Natural killer cell treated with Interleukin-12 subunit alpha and Interleukin-12 subunit beta and Interleukin-15 and Interleukin-18, amount 100 ng/mL, for 72 hours (primary cell): ENCODE results near the gene DYNLRB1. TPM values are rescaled to one million over a fixed set of nuclear protein-coding genes. Genes with fewer than 3 reads are reported as not detected.
"Not testable (repeated sequence)": the region's sequence is repeated elsewhere in the genome, so short reads cannot be mapped to it uniquely, and the experiment has no call there.

Experiments
- ATAC-seq, 2 donors: fragments of 150-1000 bp; cut with Tn5 transposase in 1 of 2; sonication (Bioruptor Pico), chemical (Tn5 transposase) in 1 of 2; 2 replicates each; pipeline ENCODE4 v1.10.0; 2021
- DNase-seq: peaks from one replicate; pipeline ENCODE4 v3.0.0; 2022; ENCODE audit warnings: low spot score
- H3K27ac Mint-ChIP-seq, 2 donors: 1 replicate in 1 of 2; 2 replicates in 1 of 2; pipeline ENCODE4 v1.8.0; 2022; ENCODE audit warnings: mixed read lengths in 2 of 2, mild to moderate bottlenecking in 1 of 2, moderate library complexity in 1 of 2
- H3K27me3 Mint-ChIP-seq, 2 donors: 1 replicate in 1 of 2; 2 replicates in 1 of 2; pipeline ENCODE4 v1.8.0; 2022; ENCODE audit warnings: mixed read lengths in 2 of 2
- H3K36me3 Mint-ChIP-seq: one replicate; pipeline ENCODE4 v1.8.0; 2022; ENCODE audit warnings: mixed read lengths
- H3K4me1 Mint-ChIP-seq, 2 donors: 1 replicate in 1 of 2; 2 replicates in 1 of 2; pipeline ENCODE4 v1.8.0; 2022; ENCODE audit warnings: low read depth in 2 of 2, mixed read lengths in 2 of 2, mild to moderate bottlenecking in 1 of 2
- H3K4me3 Mint-ChIP-seq: one replicate; pipeline ENCODE4 v1.8.0; 2022; ENCODE audit warnings: mixed read lengths
- H3K9me3 Mint-ChIP-seq: 2 replicates; pipeline ENCODE4 v1.8.0; 2022; ENCODE audit warnings: mixed read lengths
- total RNA-seq, 2 donors: library from RNA; stranded (reverse); gene quantifications; one replicate each; pipeline ENCODE4 v1.2.3, GENCODE V29; 2022

DYNLRB1 gene
- 100 to 1,000 TPM in 1 of 2 donors, 10 to 100 TPM in 1; 71.4 to 120 TPM for total RNA-seq

GRCh38 chr20:34516247-34517113 lies at the start of gene DYNLRB1:
Gene DYNLRB1 (plus strand): TSS chr20:34516422. CDS start chr20:34516459, 37 bp downstream.
- DNase-seq, result peak; percentile 96
- peak within 1 kb of the TSS; percentile 96 to 99 for H3K27ac Mint-ChIP-seq
- H3K27me3 Mint-ChIP-seq, result no peaks in the 10 kb centered on the region
- no peaks in the 10 kb centered on the region for H3K36me3 Mint-ChIP-seq
- H3K4me1 Mint-ChIP-seq, result peaks cover 38 to 43% of the 10 kb centered on the region in 2 donors
- peak within 1 kb of the TSS; percentile 93 for H3K4me3 Mint-ChIP-seq
- no peaks in the 10 kb centered on the region for H3K9me3 Mint-ChIP-seq
- peak; percentile 96 for ATAC-seq

- Mint-ChIP-seq H3K4me3 (no peak overlapping the region), H3K27me3 (no peaks in the 10 kb centered on the region), H3K9me3 (no peaks in the 10 kb centered on the region), H3K27ac (peak overlapping the region in 1 of 2 donors; percentile 67), H3K4me1 (peaks cover 15 to 16% of the 10 kb centered on the region in 2 donors), H3K36me3 (peaks cover 9% of the 10 kb centered on the region)
- DNase-seq (no peak), ATAC-seq (no peak)
Measured at GRCh38 chr20:34468951-34469350, 47.3 kb upstream of the DYNLRB1 start.

GRCh38 chr20:34472246-34472925 lies 43.8 kb upstream of the DYNLRB1 start:
- Mint-ChIP-seq H3K27me3 (no peaks in the 10 kb centered on the region), H3K36me3 (no peaks in the 10 kb centered on the region), H3K27ac (no peak overlapping the region), H3K4me1 (peaks cover 9 to 20% of the 10 kb centered on the region in 2 donors), H3K4me3 (no peak overlapping the region), H3K9me3 (no peaks in the 10 kb centered on the region)
- no peak for ATAC-seq
- no peak for DNase-seq

- H3K9me3 Mint-ChIP-seq, result no peaks in the 10 kb centered on the region
- no peak overlapping the region for H3K4me3 Mint-ChIP-seq
- peaks cover 9 to 20% of the 10 kb centered on the region in 2 donors for H3K4me1 Mint-ChIP-seq
- DNase-seq (no peak), ATAC-seq (peak in 1 of 2 donors; percentile 56)
- H3K27me3 Mint-ChIP-seq, result no peaks in the 10 kb centered on the region
- H3K27ac Mint-ChIP-seq, result no peak overlapping the region
- H3K36me3 Mint-ChIP-seq, result no peaks in the 10 kb centered on the region
Measured at GRCh38 chr20:34473262-34473883, 42.8 kb upstream of the DYNLRB1 start.

GRCh38 chr20:34475979-34476736 lies 40.1 kb upstream of the DYNLRB1 start:
- Mint-ChIP-seq H3K9me3 (no peaks in the 10 kb centered on the region), H3K27ac (peak overlapping the region; percentile 29 to 66), H3K4me3 (peak overlapping the region; percentile 9), H3K36me3 (no peaks in the 10 kb centered on the region), H3K4me1 (peaks cover 9 to 20% of the 10 kb centered on the region in 2 donors), H3K27me3 (no peaks in the 10 kb centered on the region)
- peak; percentile 66 for DNase-seq
- ATAC-seq, result peak; percentile 84 to 86

GRCh38 chr20:34479627-34480026 lies 36.6 kb upstream of the DYNLRB1 start:
- H3K36me3 Mint-ChIP-seq, result peaks cover 9% of the 10 kb centered on the region

GRCh38 chr20:34482154-34482553 lies 34.1 kb upstream of the DYNLRB1 start:
- Mint-ChIP-seq H3K36me3 (peaks cover 16% of the 10 kb centered on the region), H3K4me1 (peaks cover 6 to 13% of the 10 kb centered on the region in 2 donors)
- not testable (repeated sequence) for H3K9me3 Mint-ChIP-seq, H3K27ac Mint-ChIP-seq, ATAC-seq, H3K4me3 Mint-ChIP-seq, H3K27me3 Mint-ChIP-seq, DNase-seq

More at GRCh38 chr20:34479627-34480026, 36.6 kb upstream of the DYNLRB1 start:
- H3K4me1 Mint-ChIP-seq, result peaks cover 16 to 23% of the 10 kb centered on the region in 2 donors
- no peak overlapping the region for H3K4me3 Mint-ChIP-seq
- H3K27ac Mint-ChIP-seq, result no peak overlapping the region
- ATAC-seq (no peak), DNase-seq (no peak)
- no peaks in the 10 kb centered on the region for H3K27me3 Mint-ChIP-seq
- no peaks in the 10 kb centered on the region for H3K9me3 Mint-ChIP-seq

GRCh38 chr20:34483585-34484220 lies 32.5 kb upstream of the DYNLRB1 start:
- H3K27me3 Mint-ChIP-seq, H3K4me3 Mint-ChIP-seq, DNase-seq, H3K9me3 Mint-ChIP-seq, ATAC-seq, H3K27ac Mint-ChIP-seq: not testable (repeated sequence)
- Mint-ChIP-seq H3K36me3 (peaks cover 21% of the 10 kb centered on the region), H3K4me1 (peaks cover 6 to 13% of the 10 kb centered on the region in 2 donors)

- no peak overlapping the region for H3K27ac Mint-ChIP-seq
- H3K4me1 Mint-ChIP-seq, result peaks cover 6 to 13% of the 10 kb centered on the region in 2 donors
- H3K9me3 Mint-ChIP-seq, result no peaks in the 10 kb centered on the region
- no peak overlapping the region for H3K4me3 Mint-ChIP-seq
- ATAC-seq, result no peak
- H3K36me3 Mint-ChIP-seq, result peaks cover 21% of the 10 kb centered on the region
- H3K27me3 Mint-ChIP-seq, result no peaks in the 10 kb centered on the region
- no peak for DNase-seq
Measured at GRCh38 chr20:34485068-34485634, 31.1 kb upstream of the DYNLRB1 start.

- peaks cover 31% of the 10 kb centered on the region for H3K36me3 Mint-ChIP-seq
- H3K27ac Mint-ChIP-seq, result no peak overlapping the region
- H3K27me3 Mint-ChIP-seq, result no peaks in the 10 kb centered on the region
- H3K4me3 Mint-ChIP-seq, result no peak overlapping the region
- no peaks in the 10 kb centered on the region for H3K9me3 Mint-ChIP-seq
- DNase-seq (no peak), ATAC-seq (peak in 1 of 2 donors; percentile 48)
- H3K4me1 Mint-ChIP-seq, result peaks cover 9 to 14% of the 10 kb centered on the region in 2 donors
Measured at GRCh38 chr20:34491226-34491931, 24.8 kb upstream of the DYNLRB1 start.

GRCh38 chr20:34491932-34492509 lies 24.2 kb upstream of the DYNLRB1 start:
- DNase-seq (no peak), ATAC-seq (no peak)
- H3K4me1 Mint-ChIP-seq, result peaks cover 9 to 14% of the 10 kb centered on the region in 2 donors
- H3K27me3 Mint-ChIP-seq, result no peaks in the 10 kb centered on the region
- H3K4me3 Mint-ChIP-seq, result no peak overlapping the region
- peaks cover 31% of the 10 kb centered on the region for H3K36me3 Mint-ChIP-seq
- H3K27ac Mint-ChIP-seq, result no peak overlapping the region
- H3K9me3 Mint-ChIP-seq, result no peaks in the 10 kb centered on the region

GRCh38 chr20:34493646-34494045 lies 22.6 kb upstream of the DYNLRB1 start:
- H3K36me3 Mint-ChIP-seq, result peaks cover 35% of the 10 kb centered on the region
- no peaks in the 10 kb centered on the region for H3K27me3 Mint-ChIP-seq
- DNase-seq, result no peak
- H3K27ac Mint-ChIP-seq, result peak overlapping the region; percentile 0 to 2
- no peaks in the 10 kb centered on the region for H3K9me3 Mint-ChIP-seq
- H3K4me3 Mint-ChIP-seq, result no peak overlapping the region
- peaks cover 11 to 14% of the 10 kb centered on the region in 2 donors for H3K4me1 Mint-ChIP-seq
- ATAC-seq, result no peak
